Hepatocyte (in vitro differentiated cells): Measurements from ENCODE around the gene RGS3. TPM values are rescaled to one million over a fixed set of nuclear protein-coding genes. Genes with fewer than 3 reads are reported as not detected.

Source experiments
- DNase-seq: peaks from one replicate; pipeline ENCODE4 v3.0.0-alpha.2; 2016; ENCODE audit warnings: low spot score
- H2AFZ ChIP-seq: fragments of 200-600 bp; sonication (generic); 2 replicates; pipeline ENCODE4 v1.6.0; 2016; ENCODE audit warnings: antibody characterized with exemption, mild to moderate bottlenecking
- H3K27ac ChIP-seq: fragments of 200-600 bp; sonication (generic); 2 replicates; pipeline ENCODE4 v1.5.1; 2016; ENCODE audit warnings: mild to moderate bottlenecking
- H3K27me3 ChIP-seq: fragments of 200-600 bp; sonication (generic); 2 replicates; pipeline ENCODE4 v1.6.1; 2016
- H3K36me3 ChIP-seq: fragments of 200-600 bp; sonication (generic); replicated peaks from 2 replicates; pipeline ENCODE4 v1.5.1; 2016; ENCODE audit warnings: low read depth; ENCODE audit not compliant: insufficient read depth
- H3K4me1 ChIP-seq: fragments of 200-600 bp; sonication (generic); 2 replicates; pipeline ENCODE4 v1.5.1; 2016; ENCODE audit warnings: mild to moderate bottlenecking, moderate library complexity; ENCODE audit not compliant: insufficient read depth
- H3K4me2 ChIP-seq: fragments of 200-600 bp; sonication (generic); 2 replicates; pipeline ENCODE4 v1.6.0; 2016
- H3K4me3 ChIP-seq: fragments of 200-600 bp; sonication (generic); 2 replicates; pipeline ENCODE4 v1.5.1; 2016; ENCODE audit warnings: mild to moderate bottlenecking
- H3K79me2 ChIP-seq: fragments of 200-600 bp; sonication (generic); 2 replicates; pipeline ENCODE4 v1.6.0; 2017; ENCODE audit warnings: mild to moderate bottlenecking
- H3K9me2 ChIP-seq: fragments of 200-600 bp; sonication (generic); replicated peaks from 2 replicates; pipeline ENCODE4 v1.6.0; 2017; ENCODE audit warnings: mild to moderate bottlenecking; ENCODE audit not compliant: insufficient read depth
- H3K9me3 ChIP-seq: fragments of 200-600 bp; sonication (generic); 2 replicates; pipeline ENCODE4 v1.5.1; 2016; ENCODE audit warnings: low read depth, mild to moderate bottlenecking
- H4K20me1 ChIP-seq: fragments of 200-600 bp; sonication (generic); 2 replicates; pipeline ENCODE4 v1.6.0; 2016; ENCODE audit warnings: mild to moderate bottlenecking; ENCODE audit not compliant: insufficient read depth, poor library complexity, severe bottlenecking
- EZH2 ChIP-seq: fragments of 200-600 bp; sonication (generic); IDR thresholded peaks from 2 replicates; pipeline ENCODE4 v1.6.1; 2016; ENCODE audit warnings: antibody characterized with exemption, mild to moderate bottlenecking, borderline replicate concordance
- EZH2phosphoT487 ChIP-seq: fragments of 200-600 bp; sonication (generic); IDR thresholded peaks from one replicate; pipeline ENCODE4 v1.6.1; 2018; ENCODE audit warnings: antibody characterized with exemption, mild to moderate bottlenecking, low read depth, moderate library complexity; ENCODE audit not compliant: unreplicated experiment, severe bottlenecking
- WGBS: methylation state at CpG from one replicate; pipeline ENCODE4 v1.1.6; 2016; ENCODE audit warnings: low lambda C conversion rate; ENCODE audit errors: missing lambda C conversion rate; 5-methylcytosine and 5-hydroxymethylcytosine counted together
- polyA plus RNA-seq: library from polyadenylated mRNA; unstranded; fragments of >200 nt; fragmentation: Nextera tagmentation; extraction: Ambion mirVana; gene quantifications from 2 replicates; pipeline ENCODE4 v1.2.1, GENCODE V29; 2016
- total RNA-seq: library from RNA; depleted of rRNA; stranded (reverse); fragments of >200 nt; gene quantifications from 2 replicates; pipeline ENCODE4 v1.2.3, GENCODE V29; 2014
- TF ChIP-seq, protein P1 (sequence below): fragments of 200-600 bp; sonication (generic); IDR thresholded peaks from 2 replicates; pipeline ENCODE4 v1.5.1; 2016; ENCODE audit warnings: antibody characterized with exemption, mild to moderate bottlenecking; ENCODE audit not compliant: poor library complexity

Gene RGS3
- total and polyA plus RNA-seq, 2 experiments from 2014 or later: 48.0 to 62.7 TPM

DNA sequence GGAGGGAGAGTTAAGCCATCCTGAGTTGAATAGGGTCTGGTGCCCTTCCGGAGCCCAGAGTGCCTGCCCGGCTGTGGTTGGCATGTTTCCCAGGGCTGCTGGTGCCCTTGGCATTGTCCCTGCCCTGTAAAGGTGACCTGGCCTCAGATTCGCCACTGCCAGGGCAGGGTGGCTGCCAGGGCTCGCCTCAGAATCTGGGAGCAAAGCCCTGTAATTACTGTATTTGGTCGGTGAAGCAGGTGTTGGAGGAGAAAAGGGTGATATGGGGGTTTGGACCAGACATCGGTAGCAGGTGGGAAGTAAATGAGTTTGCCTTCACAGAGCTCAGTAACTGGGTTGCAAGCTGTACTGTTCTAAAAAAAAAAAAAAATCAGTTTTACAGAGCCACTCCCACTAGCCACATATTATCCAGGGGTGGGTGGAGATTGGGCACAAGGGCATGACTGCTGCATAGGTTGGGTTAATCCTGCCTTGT, 47.6 kb downstream of the RGS3 start:
- 89% methylated on average over 6 of the region's 6 CpGs for WGBS

DNA sequence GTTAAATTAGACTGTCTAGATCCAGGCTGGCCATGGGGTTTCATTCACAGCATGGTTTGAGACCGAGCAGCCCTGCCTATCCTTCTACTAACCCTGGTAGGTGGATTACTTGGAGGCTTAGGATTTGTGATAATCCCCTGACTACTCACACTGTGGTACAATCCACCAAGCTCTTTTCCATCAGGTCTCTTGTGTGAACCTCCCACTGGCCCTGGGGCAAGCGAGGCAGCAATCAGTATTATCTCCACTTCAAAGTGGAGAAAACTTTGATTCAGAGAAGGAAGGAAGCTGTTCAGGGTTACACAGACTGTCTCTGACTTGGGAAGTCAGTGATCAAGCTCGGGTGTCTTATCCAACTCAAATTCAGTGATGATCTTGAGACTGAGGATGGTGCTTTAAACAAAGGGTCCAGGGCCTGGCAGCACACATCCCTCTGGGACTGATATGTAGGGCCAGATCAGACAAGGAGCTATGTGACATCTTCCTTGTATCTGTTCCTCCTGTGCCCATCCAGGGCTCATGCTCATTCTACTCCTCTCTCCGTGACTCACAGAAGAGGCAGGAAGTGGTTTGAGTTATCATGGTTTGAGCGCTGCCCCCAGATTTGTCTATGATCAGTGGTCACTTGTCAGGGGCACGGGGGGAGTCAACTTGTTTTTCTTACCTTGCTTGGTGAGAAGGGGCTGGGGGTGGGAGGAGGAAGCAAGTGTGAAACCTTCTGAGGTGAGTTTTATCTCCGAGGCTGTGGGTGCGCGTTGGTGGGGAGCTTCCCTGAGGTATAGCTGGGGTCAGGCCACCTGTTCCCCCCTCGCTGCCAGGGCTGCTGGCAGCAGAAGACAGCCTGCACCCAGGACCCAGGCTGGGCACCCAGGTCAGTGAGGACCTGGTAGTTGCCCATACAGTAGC, 48.6 kb downstream of the RGS3 start:
- Histone ChIP-seq H3K79me2 (no peaks in the 10 kb centered on the region), H4K20me1 (no peaks in the 10 kb centered on the region), H3K27ac (no peak overlapping the region), H3K36me3 (no peaks in the 10 kb centered on the region), H3K27me3 (no peaks in the 10 kb centered on the region), H3K9me2 (no peaks in the 10 kb centered on the region), H3K4me3 (no peak overlapping the region), H3K4me1 (peaks cover 6% of the 10 kb centered on the region), H3K4me2 (no peak overlapping the region), H3K9me3 (no peaks in the 10 kb centered on the region), H2AFZ (no peak overlapping the region)
- WGBS: 77% methylated on average over 10 of the region's 10 CpGs
- DNase-seq: no peak
- TF ChIP-seq, protein P1, sequence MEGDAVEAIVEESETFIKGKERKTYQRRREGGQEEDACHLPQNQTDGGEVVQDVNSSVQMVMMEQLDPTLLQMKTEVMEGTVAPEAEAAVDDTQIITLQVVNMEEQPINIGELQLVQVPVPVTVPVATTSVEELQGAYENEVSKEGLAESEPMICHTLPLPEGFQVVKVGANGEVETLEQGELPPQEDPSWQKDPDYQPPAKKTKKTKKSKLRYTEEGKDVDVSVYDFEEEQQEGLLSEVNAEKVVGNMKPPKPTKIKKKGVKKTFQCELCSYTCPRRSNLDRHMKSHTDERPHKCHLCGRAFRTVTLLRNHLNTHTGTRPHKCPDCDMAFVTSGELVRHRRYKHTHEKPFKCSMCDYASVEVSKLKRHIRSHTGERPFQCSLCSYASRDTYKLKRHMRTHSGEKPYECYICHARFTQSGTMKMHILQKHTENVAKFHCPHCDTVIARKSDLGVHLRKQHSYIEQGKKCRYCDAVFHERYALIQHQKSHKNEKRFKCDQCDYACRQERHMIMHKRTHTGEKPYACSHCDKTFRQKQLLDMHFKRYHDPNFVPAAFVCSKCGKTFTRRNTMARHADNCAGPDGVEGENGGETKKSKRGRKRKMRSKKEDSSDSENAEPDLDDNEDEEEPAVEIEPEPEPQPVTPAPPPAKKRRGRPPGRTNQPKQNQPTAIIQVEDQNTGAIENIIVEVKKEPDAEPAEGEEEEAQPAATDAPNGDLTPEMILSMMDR: no peak
- TF ChIP-seq EZH2phosphoT487 (no peak), EZH2 (no peak)

More for the DNA sequence above, 47.6 kb downstream of the RGS3 start:
- DNase-seq: no peak
- no peak for TF ChIP-seq EZH2phosphoT487
- TF ChIP-seq, protein P1: no peak
- TF ChIP-seq EZH2: no peak
- Histone ChIP-seq H3K9me3 (no peaks in the 10 kb centered on the region), H3K4me1 (peaks cover 6% of the 10 kb centered on the region), H2AFZ (no peak overlapping the region), H3K4me2 (no peak overlapping the region), H3K27me3 (no peaks in the 10 kb centered on the region), H4K20me1 (no peaks in the 10 kb centered on the region), H3K4me3 (no peak overlapping the region), H3K36me3 (no peaks in the 10 kb centered on the region), H3K79me2 (no peaks in the 10 kb centered on the region), H3K9me2 (no peaks in the 10 kb centered on the region), H3K27ac (no peak overlapping the region)

DNA sequence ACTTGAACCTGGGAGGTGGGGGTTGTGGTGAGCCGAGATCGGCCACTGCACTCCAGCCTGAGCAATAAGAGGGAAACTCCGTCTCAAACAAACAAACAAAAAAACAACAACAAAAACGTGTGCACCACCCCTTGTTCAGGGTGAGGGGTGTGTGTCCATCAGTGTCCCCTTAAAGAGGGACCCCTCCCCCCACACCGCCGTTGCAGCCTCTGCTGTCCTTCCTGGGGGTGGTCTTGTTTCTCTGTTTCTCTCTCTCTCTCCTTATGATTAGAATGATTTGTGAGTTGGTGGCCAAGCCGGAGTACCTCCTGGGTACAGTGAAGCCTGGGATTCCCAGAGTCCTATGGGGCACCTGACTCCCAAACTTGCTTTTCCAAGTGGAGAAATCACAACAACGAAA, 49.6 kb downstream of the RGS3 start:
- no peak overlapping the region for H2AFZ ChIP-seq
- no peak overlapping the region for H3K4me3 ChIP-seq
- peaks cover 6% of the 10 kb centered on the region for H3K4me1 ChIP-seq
- no peaks in the 10 kb centered on the region for H3K27me3 ChIP-seq
- no peaks in the 10 kb centered on the region for H3K9me3 ChIP-seq
- no peaks in the 10 kb centered on the region for H3K36me3 ChIP-seq
- H4K20me1 ChIP-seq: no peaks in the 10 kb centered on the region
- DNase-seq: no peak
- no peak overlapping the region for H3K27ac ChIP-seq
- H3K9me2 ChIP-seq: no peaks in the 10 kb centered on the region
- no peaks in the 10 kb centered on the region for H3K79me2 ChIP-seq
- TF ChIP-seq EZH2 (no peak), EZH2phosphoT487 (no peak)
- TF ChIP-seq, protein P1: no peak
- 82% methylated on average over 8 of the region's 8 CpGs for WGBS
- H3K4me2 ChIP-seq: no peak overlapping the region
